H1 (cell line): ENCODE results near the gene AGPAT3. TPM values are rescaled to one million over a fixed set of nuclear protein-coding genes. Genes with fewer than 3 reads are reported as not detected.

Experiments
- CTCF ChIA-PET: fragments of 300-600 bp; sonication (Branson Sonifier 250); formaldehyde crosslinking; loops from one replicate; lab custom pipeline; 2021; ENCODE audit not compliant: partially characterized antibody; lab: Charles Lee
- POLR2A ChIA-PET: fragments of 300-600 bp; sonication (Branson Sonifier 250); formaldehyde crosslinking; loops from one replicate; lab custom pipeline; 2021; ENCODE audit warnings: inconsistent platforms; ENCODE audit not compliant: partially characterized antibody; lab: Charles Lee
- DNase-seq, 2 experiments: peaks; one replicate each; pipeline versions ENCODE4 v3.0.0 to v3.0.0-alpha.2; 2010 to 2022; ENCODE audit warnings: low spot score in 2 of 2, low read depth in 1 of 2, mixed read lengths in 1 of 2
- FAIRE-seq: peaks from 2 replicates; lab custom pipeline; 2011; peaks lifted over from hg19 to GRCh38; lab: Jason Lieb, UNC
- H2AFZ ChIP-seq: 2 replicates; pipeline ENCODE4 v1.8.1; 2012; ENCODE audit warnings: low read length, inconsistent platforms
- H2AK5ac ChIP-seq: 2 replicates; pipeline ENCODE4 v1.6.1; 2013; ENCODE audit warnings: low read depth, low read length
- H2BK120ac ChIP-seq: replicated peaks from 2 replicates; pipeline ENCODE3; 2013; ENCODE audit warnings: low read depth, low read length, inconsistent platforms
- H2BK12ac ChIP-seq: 2 replicates; pipeline ENCODE4 v1.6.1; 2013; ENCODE audit warnings: low read depth, low read length
- H2BK15ac ChIP-seq: 2 replicates; pipeline ENCODE4 v1.6.1; 2013; ENCODE audit warnings: low read length
- H2BK20ac ChIP-seq: 2 replicates; pipeline ENCODE4 v1.6.1; 2013; ENCODE audit warnings: low read length
- H2BK5ac ChIP-seq: 2 replicates; pipeline ENCODE4 v1.6.1; 2013; ENCODE audit warnings: low read depth, low read length
- H3K14ac ChIP-seq: 2 replicates; pipeline ENCODE4 v1.6.1; 2013; ENCODE audit warnings: inconsistent platforms; ENCODE audit not compliant: insufficient read length
- H3K18ac ChIP-seq: 2 replicates; pipeline ENCODE4 v1.6.1; 2013; ENCODE audit warnings: low read length; ENCODE audit errors: extremely low read depth
- H3K23ac ChIP-seq: 2 replicates; pipeline ENCODE4 v1.6.1; 2013; ENCODE audit warnings: inconsistent platforms; ENCODE audit not compliant: insufficient read length
- H3K23me2 ChIP-seq: 2 replicates; pipeline ENCODE4 v1.6.1; 2013; ENCODE audit warnings: low read depth, low read length
- H3K27ac ChIP-seq: 2 replicates; pipeline ENCODE4 v1.6.1; 2011; ENCODE audit warnings: low read depth, low read length, inconsistent platforms
- H3K27me3 ChIP-seq, 4 experiments: replicated peaks in 1 of 4; 1 replicate in 1 of 4; 2 replicates in 3 of 4; pipeline versions ENCODE4 v1.6.1 to v1.8.1; 2011 to 2013; ENCODE audit warnings: low read length in 3 of 4, mild to moderate bottlenecking in 3 of 4, inconsistent platforms in 2 of 4, mixed read lengths in 2 of 4, moderate library complexity in 1 of 4; ENCODE audit not compliant: control insufficient read depth in 3 of 4, insufficient read depth in 3 of 4; ENCODE audit errors: extremely low read depth in 1 of 4
- H3K36me3 ChIP-seq, 4 experiments: 2 replicates each; pipeline versions ENCODE4 v1.6.1 to v1.8.1; 2011 to 2013; ENCODE audit warnings: mild to moderate bottlenecking in 4 of 4, low read length in 3 of 4, moderate library complexity in 2 of 4, control low read depth in 1 of 4, inconsistent platforms in 1 of 4; ENCODE audit not compliant: insufficient read depth in 4 of 4, control insufficient read depth in 2 of 4
- H3K4ac ChIP-seq: replicated peaks from 2 replicates; pipeline ENCODE3; 2013; ENCODE audit warnings: low read length, low read depth, mixed read lengths, inconsistent platforms; ENCODE audit not compliant: insufficient read length
- H3K4me1 ChIP-seq, 4 experiments: replicated peaks in 1 of 4; 1 replicate in 1 of 4; 2 replicates in 3 of 4; pipeline versions ENCODE4 v1.6.1 to v1.8.1; 2011 to 2013; ENCODE audit warnings: low read length in 3 of 4, inconsistent platforms in 2 of 4, mixed read lengths in 1 of 4; ENCODE audit not compliant: insufficient read depth in 4 of 4, control insufficient read depth in 3 of 4
- H3K4me2 ChIP-seq, 2 experiments: 2 replicates each; pipeline versions ENCODE4 v1.6.1 to v1.8.1; 2011 to 2013; ENCODE audit warnings: low read depth in 2 of 2, low read length in 2 of 2, control low read depth in 1 of 2, inconsistent platforms in 1 of 2, mild to moderate bottlenecking in 1 of 2; ENCODE audit not compliant: insufficient read depth in 1 of 2
- H3K4me3 ChIP-seq, 4 experiments: fragments of 200-600, 300-600 bp in 1 of 4; sonication (generic), shearing (Covaris generic), sonication (Bioruptor Twin) in 1 of 4; 2 replicates each; pipeline versions ENCODE4 v1.5.1 to v1.8.1; 2011 to 2016; ENCODE audit warnings: low read length in 4 of 4, low read depth in 3 of 4, control low read depth in 2 of 4, inconsistent platforms in 2 of 4, mild to moderate bottlenecking in 2 of 4, mixed read lengths in 1 of 4, moderate library complexity in 1 of 4; ENCODE audit not compliant: insufficient read depth in 2 of 4; ENCODE audit errors: extremely low read depth in 1 of 4
- H3K56ac ChIP-seq: replicated peaks from 2 replicates; pipeline ENCODE3; 2013; ENCODE audit warnings: low read depth, mild to moderate bottlenecking, mixed read lengths, low read length, inconsistent platforms; ENCODE audit not compliant: insufficient read length
- H3K79me1 ChIP-seq: 2 replicates; pipeline ENCODE4 v1.6.1; 2013; ENCODE audit warnings: low read depth, low read length, control low read depth
- H3K79me2 ChIP-seq, 2 experiments: 2 replicates each; pipeline versions ENCODE4 v1.6.1 to v1.8.1; 2012 to 2013; ENCODE audit warnings: low read length in 2 of 2, mild to moderate bottlenecking in 2 of 2, inconsistent platforms in 1 of 2; ENCODE audit not compliant: insufficient read depth in 2 of 2, control insufficient read depth in 1 of 2
- H3K9ac ChIP-seq, 4 experiments: replicated peaks in 1 of 4; 1 replicate in 1 of 4; 2 replicates in 3 of 4; pipeline versions ENCODE4 v1.6.1 to v1.8.1; 2011 to 2013; ENCODE audit warnings: low read depth in 3 of 4, low read length in 3 of 4, control low read depth in 2 of 4, mild to moderate bottlenecking in 2 of 4, moderate library complexity in 2 of 4, inconsistent platforms in 1 of 4; ENCODE audit errors: extremely low read depth in 1 of 4
- H3K9me3 ChIP-seq, 2 experiments: 2 replicates each; pipeline versions ENCODE4 v1.6.1 to v1.8.1; 2012 to 2013; ENCODE audit warnings: mild to moderate bottlenecking in 2 of 2, moderate library complexity in 2 of 2, control low read depth in 1 of 2, inconsistent platforms in 1 of 2, low read depth in 1 of 2, low read length in 1 of 2, mixed read lengths in 1 of 2; ENCODE audit not compliant: insufficient read depth in 2 of 2
- H4K20me1 ChIP-seq, 2 experiments: replicated peaks in 1 of 2; 2 replicates each; pipeline versions ENCODE3 to v1.8.1; 2011 to 2013; ENCODE audit warnings: inconsistent platforms in 2 of 2, low read length in 2 of 2, mild to moderate bottlenecking in 1 of 2; ENCODE audit not compliant: insufficient read depth in 2 of 2, control insufficient read depth in 1 of 2
- H4K5ac ChIP-seq: 2 replicates; pipeline ENCODE4 v1.6.1; 2013; ENCODE audit warnings: low read length, low read depth, mixed read lengths, inconsistent platforms; ENCODE audit not compliant: insufficient read length
- H4K8ac ChIP-seq: 2 replicates; pipeline ENCODE4 v1.8.0; 2013; ENCODE audit warnings: mild to moderate bottlenecking, moderate library complexity, low read length, inconsistent platforms; ENCODE audit not compliant: insufficient read depth; ENCODE audit errors: extremely low read depth
- H4K91ac ChIP-seq: replicated peaks from 2 replicates; pipeline ENCODE3; 2013; ENCODE audit warnings: low read length, mixed read lengths, inconsistent platforms; ENCODE audit not compliant: insufficient read length
- BCL11A ChIP-seq, 2 experiments: IDR thresholded peaks; one replicate each; pipeline ENCODE4 v1.6.1; 2011; ENCODE audit warnings: low read depth in 2 of 2, low read length in 2 of 2, mild to moderate bottlenecking in 2 of 2
- EP300 ChIP-seq, 2 experiments: IDR thresholded peaks; 1 replicate in 1 of 2; 2 replicates in 1 of 2; pipeline ENCODE4 v1.6.1; 2011 to 2012; ENCODE audit warnings: low read depth in 2 of 2, low read length in 2 of 2, mild to moderate bottlenecking in 2 of 2, borderline replicate concordance in 1 of 2, inconsistent platforms in 1 of 2, moderate library complexity in 1 of 2
- FOSL1 ChIP-seq: IDR thresholded peaks from 2 replicates; pipeline ENCODE4 v1.6.1; 2011; ENCODE audit warnings: mild to moderate bottlenecking, low read depth, low read length, moderate library complexity; ENCODE audit not compliant: insufficient read depth
- POLR2A ChIP-seq, 2 experiments: IDR thresholded peaks; 1 replicate in 1 of 2; 2 replicates in 1 of 2; pipeline ENCODE4 v1.6.1; 2011; ENCODE audit warnings: low read depth in 2 of 2, low read length in 2 of 2, mild to moderate bottlenecking in 2 of 2; ENCODE audit errors: control extremely low read depth in 1 of 2
- RNF2 ChIP-seq: fragments of 200-900, 300-1000 bp; sonication (generic); IDR thresholded peaks from 2 replicates; pipeline ENCODE4 v1.7.1; 2016; ENCODE audit warnings: borderline replicate concordance, low read depth, mild to moderate bottlenecking, antibody characterized with exemption, low read length; ENCODE audit not compliant: poor library complexity, severe bottlenecking; ENCODE audit errors: missing control alignments
- SIN3A ChIP-seq, 2 experiments: IDR thresholded peaks in 1 of 2; conservative IDR thresholded peaks in 1 of 2; 2 replicates each; pipeline ENCODE4 v1.6.1; 2011 to 2012; ENCODE audit warnings: low read length in 2 of 2, improper control_type of control experiment in 1 of 2, low read depth in 1 of 2, mild to moderate bottlenecking in 1 of 2
- SP2 ChIP-seq: IDR thresholded peaks from 2 replicates; pipeline ENCODE4 v1.6.1; 2012; ENCODE audit warnings: mild to moderate bottlenecking, low read length, inconsistent platforms
- SUZ12 ChIP-seq: fragments of 200-600 bp; sonication (generic); IDR thresholded peaks from 2 replicates; pipeline ENCODE4 v1.6.1; 2012; ENCODE audit warnings: mild to moderate bottlenecking, inconsistent platforms, low read length, moderate library complexity, mixed read lengths
- ZNF274 ChIP-seq: IDR thresholded peaks from 2 replicates; pipeline ENCODE4 v1.7.0; 2012; ENCODE audit warnings: low read length, borderline replicate concordance; ENCODE audit errors: extremely low read depth
- WGBS, 2 experiments: shearing (Covaris generic) in 1 of 2; methylation state at CpG; one replicate each; pipeline versions ENCODE4 v1.1.6 to v1.1.7; 2013 to 2015; ENCODE audit warnings: low lambda C conversion rate in 2 of 2, mixed read lengths in 2 of 2, inconsistent platforms in 1 of 2, low coverage in 1 of 2, missing lambda C conversion rate in 1 of 2; ENCODE audit not compliant: insufficient replicate concordance in 2 of 2, insufficient coverage in 1 of 2, insufficient read length in 1 of 2; ENCODE audit errors: extremely low coverage in 1 of 2, missing lambda C conversion rate in 1 of 2; 5-methylcytosine and 5-hydroxymethylcytosine counted together
- polyA plus RNA-seq, 7 experiments: library from polyadenylated mRNA; depleted of rRNA in 3 of 7; stranded (reverse) in 5 of 7; unstranded in 2 of 7; fragments of >200 nt in 5 of 7; fragments of 200-250 nt in 2 of 7; gene quantifications; 1 replicate in 5 of 7; 2 replicates in 1 of 7; 4 replicates in 1 of 7; pipeline versions ENCODE4 v1.2.1 to v1.2.3, GENCODE V29; 2011 to 2013; ENCODE audit warnings: missing spikeins in 2 of 7, mixed read lengths in 2 of 7
- total RNA-seq: library from RNA; stranded (reverse); fragmentation: NEBNext Ultra II Directional; extraction: Animal tissue kit (Norgen Biotek cat#: 25700); gene quantifications from 2 replicates; pipeline ENCODE4 v1.2.1, GENCODE V29; 2021

Gene AGPAT3
- total and polyA plus RNA-seq, 2 of the 8 experiments (the other 6 are each of a cell fraction or from before 2014, with no cell fraction given): 5.8 to 7.3 TPM

DNA sequence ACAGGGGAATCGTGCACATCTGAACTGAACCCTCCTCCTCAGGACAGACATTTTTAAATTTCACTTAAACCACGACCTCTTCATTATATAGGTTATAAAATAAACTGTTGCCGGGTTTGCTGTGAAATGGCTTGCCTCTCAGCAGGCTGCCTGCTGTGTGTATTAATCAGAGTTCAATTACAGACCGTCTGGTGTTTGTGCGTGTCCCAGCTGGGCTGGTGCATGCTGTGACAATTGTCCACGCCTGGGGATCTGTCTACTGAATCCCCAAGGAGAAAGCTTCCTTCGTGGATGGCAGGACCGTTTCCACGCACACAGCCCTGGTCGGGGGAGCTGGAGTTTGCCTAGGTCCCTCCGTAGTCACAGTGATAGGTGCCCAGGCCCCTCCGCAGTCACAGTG lies 13.4 kb upstream of the AGPAT3 start:
- Histone ChIP-seq H2BK5ac (no peak overlapping the region), H2BK20ac (no peak overlapping the region), H3K14ac (no peak overlapping the region), H3K79me2 (no peaks in the 10 kb centered on the region), H3K4me3 (no peak overlapping the region), H3K23me2 (no peaks in the 10 kb centered on the region), H4K8ac (no peak overlapping the region), H3K27me3 (no peaks in the 10 kb centered on the region), H2BK12ac (no peak overlapping the region), H3K23ac (no peak overlapping the region), H3K4me1 (no peaks in the 10 kb centered on the region), H2BK120ac (no peak overlapping the region), H3K4me2 (no peak overlapping the region), H3K9me3 (no peaks in the 10 kb centered on the region; a peak in 1 of 4 replicates), H2BK15ac (0 out of 2 replicates have a peak overlapping the region, but pooled peaks have one; percentile 29), H3K56ac (no peak overlapping the region), H3K27ac (no peak overlapping the region), H3K36me3 (no peaks in the 10 kb centered on the region), H4K91ac (no peak overlapping the region), H2AK5ac (no peak overlapping the region), H4K5ac (no peak overlapping the region), H4K20me1 (no peaks in the 10 kb centered on the region), H2AFZ (no peak overlapping the region), H3K4ac (no peak overlapping the region), H3K18ac (no peak overlapping the region), H3K9ac (no peak overlapping the region), H3K79me1 (no peaks in the 10 kb centered on the region)
- CTCF ChIA-PET: interaction anchor here (1.1 to 10.4 kb wide), 4 partner anchors 14 to 124 kb away, joined by 3 to 73 read pairs (median 4); no protein-coding TSS in a partner anchor
- 91% methylated on average over 12 of the region's 12 CpGs; no CpG with 5 or more reads in 1 of the 2 experiments for WGBS, 2 experiments
- DNase-seq: no peak
- POLR2A ChIA-PET: no interaction called here
- FAIRE-seq: no peak
- TF ChIP-seq SIN3A (conservative IDR thresholded peaks at IDR 0.05 in 1 of 2, IDR thresholded peaks at IDR 0.05 in 1 of 2; ENCODE audit: low read depth in 1 of 2, low read length in 2 of 2): no peak
- TF ChIP-seq SP2: no peak
- TF ChIP-seq SUZ12: no peak
- no peak for TF ChIP-seq RNF2
- TF ChIP-seq POLR2A (IDR thresholded peaks at IDR 0.05; ENCODE audit: control extremely low read depth in 1 of 2, low read depth in 2 of 2, low read length in 2 of 2): no peak
- no peak for TF ChIP-seq EP300 (IDR thresholded peaks at IDR 0.05; ENCODE audit: borderline replicate concordance in 1 of 2, low read depth in 2 of 2, low read length in 2 of 2)
- no peak for TF ChIP-seq BCL11A (IDR thresholded peaks at IDR 0.05; ENCODE audit: low read depth in 2 of 2, low read length in 2 of 2)
- TF ChIP-seq ZNF274: no peak
- TF ChIP-seq FOSL1: no peak
